ENCODE results near the gene STRA6. TPM values are rescaled to one million over a fixed set of nuclear protein-coding genes. Genes with fewer than 3 reads are reported as not detected.

The STRA6 gene
- total and polyA plus RNA-seq, 2 of the 8 experiments (the other 6 are each of a cell fraction or from before 2014, with no cell fraction given), result 9.3 to 14.5 TPM

DNA sequence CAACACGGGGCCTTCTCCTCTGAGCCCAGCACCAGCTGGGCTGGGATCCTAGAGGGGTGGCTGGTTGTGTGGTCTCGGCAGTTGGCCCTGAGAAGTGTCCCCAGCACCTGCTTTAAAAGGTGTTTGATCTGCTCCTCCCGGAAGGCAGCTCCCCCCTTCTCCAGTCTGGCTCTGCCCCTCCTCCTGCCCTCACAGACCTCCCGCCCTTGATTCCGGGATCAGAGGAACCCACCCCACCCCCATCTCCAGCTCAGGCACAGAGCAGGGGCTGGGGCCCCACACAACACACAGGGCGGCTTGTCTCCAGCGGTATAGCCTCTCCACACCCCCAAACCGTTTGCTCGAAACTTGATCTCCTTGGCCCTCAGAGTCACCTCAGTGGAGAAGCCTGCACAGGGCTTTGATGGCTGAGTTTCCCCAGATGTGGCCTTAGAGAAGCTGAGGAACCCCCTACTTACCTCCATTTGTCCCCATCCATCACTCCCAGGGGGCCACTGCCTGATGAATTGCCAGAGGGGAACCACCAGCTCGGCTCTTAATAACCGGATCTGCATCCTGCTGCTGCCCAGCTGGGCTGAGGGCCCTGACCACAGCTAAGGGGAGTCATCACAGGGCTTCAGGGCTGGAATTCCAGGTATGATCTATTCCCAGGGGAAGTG, 6.4 kb upstream of the STRA6 start:
- Histone ChIP-seq H2BK5ac (ENCODE audit: low read depth, low read length) (peak overlapping the region; percentile 91; the same call in 1 of the 2 replicates), H3K9me3 (ENCODE audit: insufficient read depth in 2 of 2, low read depth in 1 of 2, low read length in 1 of 2) (no peaks in the 10 kb centered on the region), H3K27me3 (replicated peaks in 1 of 4; ENCODE audit: control insufficient read depth in 3 of 4, extremely low read depth in 1 of 4, insufficient read depth in 3 of 4, low read length in 3 of 4) (peaks cover 0 to 11% (median 4%) of the 10 kb centered on the region in 4 experiments; a peak in 3 of 7 replicates), H2BK15ac (ENCODE audit: low read length) (0 out of 2 replicates have a peak overlapping the region, but pooled peaks have one; percentile 46), H2BK120ac (replicated peaks; ENCODE audit: low read depth, low read length) (peak overlapping the region; percentile 87), H3K9ac (replicated peaks in 1 of 4; ENCODE audit: extremely low read depth in 1 of 4, low read depth in 3 of 4, low read length in 3 of 4) (no peak overlapping the region), H3K4me2 (ENCODE audit: insufficient read depth in 1 of 2, low read depth in 2 of 2, low read length in 2 of 2) (peak overlapping the region; percentile 24 to 40; a peak in 3 of 4 replicates), H3K14ac (ENCODE audit: insufficient read length) (no peak overlapping the region), H2AFZ (ENCODE audit: low read length) (no peak overlapping the region), H3K79me1 (ENCODE audit: low read depth, low read length) (no peaks in the 10 kb centered on the region), H3K27ac (ENCODE audit: low read depth, low read length) (no peak overlapping the region), H2AK5ac (ENCODE audit: low read depth, low read length) (0 out of 2 replicates have a peak overlapping the region, but pooled peaks have one; percentile 75), H3K36me3 (ENCODE audit: control insufficient read depth in 2 of 4, insufficient read depth in 4 of 4, low read length in 3 of 4) (no peaks in the 10 kb centered on the region), H3K56ac (replicated peaks; ENCODE audit: insufficient read length, low read depth, low read length) (no peak overlapping the region), H3K4ac (replicated peaks; ENCODE audit: insufficient read length, low read depth, low read length) (peak overlapping the region; percentile 72), H3K4me1 (replicated peaks in 1 of 4; ENCODE audit: control insufficient read depth in 3 of 4, insufficient read depth in 4 of 4, low read length in 3 of 4) (peaks cover 22 to 59% (median 42%) of the 10 kb centered on the region in 4 experiments), H2BK20ac (ENCODE audit: low read length) (peak overlapping the region; percentile 55), H4K20me1 (replicated peaks in 1 of 2; ENCODE audit: control insufficient read depth in 1 of 2, insufficient read depth in 2 of 2, low read length in 2 of 2) (no peaks in the 10 kb centered on the region), H4K5ac (ENCODE audit: insufficient read length, low read depth, low read length) (peak overlapping the region; percentile 18), H3K4me3 (ENCODE audit: extremely low read depth in 1 of 4, insufficient read depth in 2 of 4, low read depth in 3 of 4, low read length in 4 of 4) (peak overlapping the region in 1 of 4 experiments; percentile 21; a peak in 4 of 8 replicates), H4K91ac (replicated peaks; ENCODE audit: insufficient read length, low read length) (peak overlapping the region; percentile 96), H3K23ac (ENCODE audit: insufficient read length) (no peak overlapping the region), H3K79me2 (ENCODE audit: control insufficient read depth in 1 of 2, insufficient read depth in 2 of 2, low read length in 2 of 2) (no peaks in the 10 kb centered on the region), H3K23me2 (ENCODE audit: low read depth, low read length) (no peaks in the 10 kb centered on the region), H2BK12ac (ENCODE audit: low read depth, low read length) (peak overlapping the region; percentile 92; the same call in 1 of the 2 replicates), H4K8ac (ENCODE audit: extremely low read depth, insufficient read depth, low read length) (no peak overlapping the region; the same call in none of the 2 replicates), H3K18ac (ENCODE audit: extremely low read depth, low read length) (peak overlapping the region; percentile 89)
- ChIA-PET POLR2A (ENCODE audit: partially characterized antibody) (interaction anchor here (0.8 to 5.9 kb wide), 7 partner anchors 9 to 87 kb away, joined by 3 to 38 read pairs (median 4); no protein-coding TSS in a partner anchor), CTCF (ENCODE audit: partially characterized antibody) (interaction anchor here (0.5 to 2.9 kb wide), 19 partner anchors 10 to 281 kb away, joined by 3 to 14 read pairs (median 4); partner anchors contain the start of gene ISLR2)
- FAIRE-seq (no peak), DNase-seq (ENCODE audit: low read depth in 1 of 2, low spot score in 2 of 2) (peak in 1 of 2 experiments; percentile 73)
- 22% methylated on average over 11 of the region's 11 CpGs; no CpG with 5 or more reads in 1 of the 2 experiments for WGBS, 2 experiments (ENCODE audit: extremely low coverage in 1 of 2, insufficient coverage in 1 of 2, insufficient read length in 1 of 2, insufficient replicate concordance in 2 of 2, low coverage in 1 of 2, low lambda C conversion rate in 2 of 2, missing lambda C conversion rate in 1 of 2)
- no peak for TF ChIP-seq KDM5A (IDR thresholded peaks at IDR 0.05; ENCODE audit: low read length)

All from H1 (cell line).